ENCODE measurements around the gene KHDRBS2. TPM values are rescaled to one million over a fixed set of nuclear protein-coding genes. Genes with fewer than 3 reads are reported as not detected.

KHDRBS2 gene
- total RNA-seq, 1 donor from 2014 or later, result 1.7 TPM

DNA sequence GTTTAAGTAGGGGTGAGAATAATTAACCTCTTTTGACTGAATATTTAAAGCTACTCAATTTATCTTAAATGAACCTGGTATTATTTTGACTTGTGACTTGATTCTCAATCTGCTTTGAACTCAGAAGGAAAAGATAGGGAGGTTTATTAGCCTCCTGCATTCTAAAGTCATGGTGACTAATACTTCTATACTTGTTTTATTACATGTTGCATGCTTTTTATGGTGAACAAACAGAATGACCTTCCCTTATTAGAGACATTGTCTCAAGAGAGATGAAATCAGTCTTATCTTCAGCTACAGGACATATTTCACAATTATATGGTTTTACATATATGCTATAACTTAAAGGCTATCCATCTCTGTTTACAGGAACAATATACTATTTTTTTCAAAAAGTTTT, 336.9 kb downstream of the KHDRBS2 start:
- DNase-seq (ENCODE audit: extremely low spot score in 2 of 2), result no peak
- Histone ChIP-seq H3K27me3 (no peaks in the 10 kb centered on the region), H3K9me3 (no peaks in the 10 kb centered on the region), H3K27ac (no peak overlapping the region), H3K4me3 (no peak overlapping the region), H3K4me1 (no peaks in the 10 kb centered on the region), H3K36me3 (no peaks in the 10 kb centered on the region)
- TF ChIP-seq POLR2A (IDR thresholded peaks at IDR 0.05), result no peak
- intact Hi-C loops (cut with DNase I), result no loop called here

- intact Hi-C loops (cut with DNase I), result no loop called here
- H3K36me3 ChIP-seq, result no peaks in the 10 kb centered on the region
- H3K27ac ChIP-seq, result no peak overlapping the region
- no peak for DNase-seq (ENCODE audit: extremely low spot score in 2 of 2)
- H3K4me1 ChIP-seq, result no peaks in the 10 kb centered on the region
- no peaks in the 10 kb centered on the region for H3K9me3 ChIP-seq
- no peaks in the 10 kb centered on the region for H3K27me3 ChIP-seq
- TF ChIP-seq, protein P1, sequence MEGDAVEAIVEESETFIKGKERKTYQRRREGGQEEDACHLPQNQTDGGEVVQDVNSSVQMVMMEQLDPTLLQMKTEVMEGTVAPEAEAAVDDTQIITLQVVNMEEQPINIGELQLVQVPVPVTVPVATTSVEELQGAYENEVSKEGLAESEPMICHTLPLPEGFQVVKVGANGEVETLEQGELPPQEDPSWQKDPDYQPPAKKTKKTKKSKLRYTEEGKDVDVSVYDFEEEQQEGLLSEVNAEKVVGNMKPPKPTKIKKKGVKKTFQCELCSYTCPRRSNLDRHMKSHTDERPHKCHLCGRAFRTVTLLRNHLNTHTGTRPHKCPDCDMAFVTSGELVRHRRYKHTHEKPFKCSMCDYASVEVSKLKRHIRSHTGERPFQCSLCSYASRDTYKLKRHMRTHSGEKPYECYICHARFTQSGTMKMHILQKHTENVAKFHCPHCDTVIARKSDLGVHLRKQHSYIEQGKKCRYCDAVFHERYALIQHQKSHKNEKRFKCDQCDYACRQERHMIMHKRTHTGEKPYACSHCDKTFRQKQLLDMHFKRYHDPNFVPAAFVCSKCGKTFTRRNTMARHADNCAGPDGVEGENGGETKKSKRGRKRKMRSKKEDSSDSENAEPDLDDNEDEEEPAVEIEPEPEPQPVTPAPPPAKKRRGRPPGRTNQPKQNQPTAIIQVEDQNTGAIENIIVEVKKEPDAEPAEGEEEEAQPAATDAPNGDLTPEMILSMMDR (IDR thresholded peaks at IDR 0.05), result no peak
- TF ChIP-seq POLR2AphosphoS5 (IDR thresholded peaks at IDR 0.05; ENCODE audit: insufficient read depth in 1 of 2, low read depth in 1 of 2) (no peak), POLR2A (IDR thresholded peaks at IDR 0.05) (no peak)
- H3K4me3 ChIP-seq, result no peak overlapping the region
Observed at GRCh38 chr6:61947311-61947947, 338.6 kb downstream of the KHDRBS2 start.

- H3K27me3 ChIP-seq, result no peaks in the 10 kb centered on the region
- no peak overlapping the region for H3K27ac ChIP-seq
- no peaks in the 10 kb centered on the region for H3K36me3 ChIP-seq
- no peak overlapping the region for H3K4me3 ChIP-seq
- H3K4me1 ChIP-seq, result no peaks in the 10 kb centered on the region
- no peaks in the 10 kb centered on the region for H3K9me3 ChIP-seq
- intact Hi-C loops (cut with DNase I), result no loop called here
- no peak for DNase-seq (ENCODE audit: extremely low spot score in 2 of 2)
- no peak for TF ChIP-seq POLR2AphosphoS5 (IDR thresholded peaks at IDR 0.05; ENCODE audit: insufficient read depth in 1 of 2, low read depth in 1 of 2)
- TF ChIP-seq, protein P1 (IDR thresholded peaks at IDR 0.05), result no peak
- no peak for TF ChIP-seq POLR2A (IDR thresholded peaks at IDR 0.05)
Observed at GRCh38 chr6:61940919-61941318, 345.1 kb downstream of the KHDRBS2 start.

DNA sequence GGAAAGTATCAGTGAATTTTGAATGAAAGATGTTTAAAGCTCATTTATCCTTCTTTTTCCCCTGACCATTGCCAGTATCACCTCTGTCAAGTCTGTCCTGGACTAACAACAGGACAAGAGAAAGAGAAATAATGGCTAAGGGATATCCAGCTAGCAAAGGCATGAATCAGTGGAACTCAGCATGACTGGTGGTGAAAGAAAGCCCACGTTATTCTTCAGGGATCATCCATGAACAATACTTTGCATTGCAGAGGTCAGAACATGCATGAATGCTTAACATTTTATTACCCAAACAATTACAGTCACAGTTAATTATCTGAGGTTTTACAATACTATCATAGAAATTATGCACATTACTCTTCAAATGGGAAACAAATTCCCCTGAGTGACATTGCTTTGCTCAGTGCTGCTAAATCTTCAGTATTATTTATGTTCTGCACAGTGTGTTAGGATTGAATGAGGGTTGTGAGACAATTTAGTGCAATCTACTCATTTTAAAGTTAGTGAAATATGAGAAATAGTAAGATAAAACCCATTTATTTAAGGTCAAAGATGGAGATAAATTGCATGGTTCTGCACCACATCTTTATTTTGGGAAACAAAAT, 350.7 kb downstream of the KHDRBS2 start:
- Histone ChIP-seq H3K9me3 (no peaks in the 10 kb centered on the region), H3K4me3 (no peak overlapping the region), H3K36me3 (no peaks in the 10 kb centered on the region), H3K4me1 (no peaks in the 10 kb centered on the region), H3K27me3 (no peaks in the 10 kb centered on the region), H3K27ac (no peak overlapping the region)
- intact Hi-C loops (cut with DNase I), result no loop called here
- DNase-seq (ENCODE audit: extremely low spot score in 2 of 2), result no peak
- no peak for TF ChIP-seq POLR2AphosphoS5 (IDR thresholded peaks at IDR 0.05; ENCODE audit: insufficient read depth in 1 of 2, low read depth in 1 of 2)
- TF ChIP-seq POLR2A (IDR thresholded peaks at IDR 0.05), result no peak
- TF ChIP-seq, protein P1 (IDR thresholded peaks at IDR 0.05), result no peak

GRCh38 chr6:61909486-61909885, 376.5 kb downstream of the KHDRBS2 start:
- H3K27me3 ChIP-seq, result no peaks in the 10 kb centered on the region
- H3K4me3 ChIP-seq, result no peak overlapping the region
- H3K36me3 ChIP-seq, result no peaks in the 10 kb centered on the region
- intact Hi-C loops (cut with DNase I), result no loop called here
- no peaks in the 10 kb centered on the region for H3K4me1 ChIP-seq
- H3K27ac ChIP-seq, result no peak overlapping the region
- H3K9me3 ChIP-seq, result no peaks in the 10 kb centered on the region
- TF ChIP-seq POLR2A (IDR thresholded peaks at IDR 0.05), result no peak
- TF ChIP-seq POLR2AphosphoS5 (IDR thresholded peaks at IDR 0.05; ENCODE audit: insufficient read depth in 1 of 2, low read depth in 1 of 2), result no peak
- TF ChIP-seq, protein P1 (IDR thresholded peaks at IDR 0.05), result no peak
- no peak for DNase-seq (ENCODE audit: extremely low spot score in 2 of 2)
